Fibroblast of upper back skin (primary cell): ENCODE measurements around the gene MMP10.

Experiments used
- DNase-seq: peaks from one replicate; pipeline ENCODE4 v3.0.0-alpha.2; 2013

The MMP10 gene

DNA sequence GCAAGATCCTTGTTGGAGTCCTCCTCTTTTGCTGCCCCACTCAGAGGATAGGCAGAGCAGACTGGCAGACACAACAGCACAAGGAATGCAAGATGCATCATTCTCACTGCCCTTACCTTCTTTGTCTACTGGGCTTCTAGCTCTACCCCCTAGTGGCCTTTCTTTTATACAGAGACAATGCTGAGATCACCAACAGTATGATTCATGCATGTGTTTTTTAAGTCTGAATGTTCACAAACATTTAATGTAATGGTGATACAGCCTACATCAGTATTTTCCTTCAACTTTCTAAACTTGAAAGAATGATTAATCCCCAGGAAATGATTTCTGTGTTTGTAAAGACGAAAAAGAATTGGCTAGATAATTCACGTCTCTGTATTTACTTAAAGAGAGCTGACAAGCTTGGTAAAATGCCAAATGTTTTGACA is at the start of gene MMP10:
TSS of gene MMP10 (minus strand) at position 138 of the 428 bp plus-strand sequence. CDS start at position 101, 37 bp downstream.
- peak; percentile 77 for DNase-seq

DNA sequence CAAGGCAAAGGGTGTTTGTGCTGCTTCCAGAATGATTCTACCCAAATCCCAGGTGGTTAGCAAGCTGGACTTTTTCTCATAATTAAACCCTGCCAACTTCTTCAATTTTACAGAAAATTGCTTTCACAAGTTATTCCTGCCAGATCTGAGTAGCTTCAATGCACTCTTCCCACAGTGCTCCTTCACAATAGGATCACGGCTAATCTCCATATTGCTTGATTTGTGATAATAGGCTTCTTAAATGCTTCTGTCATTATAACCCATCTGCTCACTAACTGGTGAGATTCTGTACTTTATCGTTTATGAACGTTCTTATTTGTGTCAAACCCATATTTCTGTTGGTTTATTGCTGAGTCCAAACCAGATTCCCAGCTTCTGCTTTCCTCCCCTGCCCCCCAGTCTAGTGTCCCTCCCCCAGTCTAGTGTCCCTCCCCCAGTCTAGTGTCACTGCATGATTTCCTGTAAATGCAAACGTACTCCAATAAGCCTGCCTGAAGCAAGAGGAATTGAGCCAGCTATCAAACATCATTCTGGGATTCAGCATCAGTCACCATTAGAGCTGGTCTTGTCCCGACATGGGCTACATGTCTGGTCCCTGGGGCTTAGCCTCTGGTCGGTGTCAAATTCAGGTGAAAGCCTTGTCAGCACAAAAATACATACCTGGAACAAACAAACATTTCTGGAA is 49.0 kb upstream of the MMP10 start:
- no peak for DNase-seq

DNA sequence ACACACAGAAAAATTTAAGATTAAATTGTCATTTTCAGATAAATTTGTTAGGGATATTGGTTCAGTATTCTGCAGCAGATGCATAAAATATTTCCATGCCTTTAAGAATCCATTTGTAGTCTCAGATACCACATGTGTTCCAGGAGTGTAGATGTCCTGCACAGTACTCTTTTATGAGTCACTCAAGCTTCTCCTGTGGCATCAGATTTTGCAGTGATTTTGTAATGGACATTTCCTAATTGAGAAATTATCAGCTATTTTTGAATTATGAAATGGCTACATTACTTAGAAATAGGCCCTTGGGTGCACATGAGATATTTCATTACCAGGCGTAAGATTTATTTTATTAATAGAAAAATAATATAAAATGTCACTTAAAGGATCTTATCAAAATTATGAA is 44.1 kb upstream of the MMP10 start:
- peak; percentile 28 for DNase-seq

- no peak for DNase-seq
Observed at GRCh38 chr11:102819491-102819890, 39.1 kb upstream of the MMP10 start.

DNA sequence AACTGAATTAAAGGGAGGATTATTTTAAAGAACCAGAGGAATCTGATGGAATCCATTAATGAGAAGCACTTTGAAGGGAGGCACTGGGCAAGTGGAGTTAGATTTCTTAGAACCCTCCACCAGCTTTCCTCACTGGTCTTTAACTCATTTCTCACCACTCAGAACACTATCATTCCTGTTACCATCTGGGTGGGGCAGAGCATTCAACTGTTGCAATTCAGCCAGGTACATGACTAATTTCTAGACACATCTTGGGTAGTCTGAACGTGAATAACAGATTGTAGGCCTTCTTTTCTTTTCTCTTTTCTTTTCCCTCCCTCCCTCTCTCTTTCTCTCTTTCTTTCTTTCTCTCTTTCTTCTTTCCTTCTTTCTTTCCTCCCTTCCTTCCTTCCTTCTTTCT is 33.1 kb upstream of the MMP10 start:
- no peak for DNase-seq

- DNase-seq, result no peak
Observed at GRCh38 chr11:102812188-102812587, 31.8 kb upstream of the MMP10 start.

DNA sequence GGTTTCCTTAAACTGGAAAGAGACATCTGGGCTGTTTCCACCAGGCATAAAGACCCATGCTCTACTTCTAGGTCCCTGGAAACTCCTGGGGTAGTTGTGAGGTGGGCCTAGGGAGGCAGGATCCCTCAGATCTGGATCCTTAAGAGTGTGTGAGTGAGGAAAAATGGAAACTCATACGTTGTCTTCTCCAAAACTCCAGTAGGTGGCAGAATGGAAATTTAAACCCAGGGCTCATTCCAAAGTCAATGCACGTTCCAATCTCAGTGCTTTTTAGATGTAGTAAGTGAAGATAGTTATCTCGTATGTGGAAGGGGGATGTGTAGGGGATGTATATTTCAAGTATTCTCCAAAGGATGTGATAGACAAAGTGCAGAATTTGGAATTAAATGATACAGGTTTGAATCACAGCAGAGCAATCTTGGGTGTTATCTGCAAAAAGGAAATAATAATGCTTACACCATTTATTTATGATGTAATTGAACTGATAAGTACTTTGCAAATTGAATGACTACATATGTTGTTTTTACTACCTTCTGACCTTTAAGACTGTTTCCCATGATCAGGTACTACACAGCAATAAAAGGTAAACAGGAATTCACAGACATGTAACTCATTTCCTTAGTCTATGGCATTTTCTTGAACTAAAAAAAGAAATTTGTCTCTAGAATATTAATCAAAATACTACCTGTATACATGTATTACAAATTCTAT is 30.7 kb upstream of the MMP10 start:
- peak; percentile 58 for DNase-seq

DNA sequence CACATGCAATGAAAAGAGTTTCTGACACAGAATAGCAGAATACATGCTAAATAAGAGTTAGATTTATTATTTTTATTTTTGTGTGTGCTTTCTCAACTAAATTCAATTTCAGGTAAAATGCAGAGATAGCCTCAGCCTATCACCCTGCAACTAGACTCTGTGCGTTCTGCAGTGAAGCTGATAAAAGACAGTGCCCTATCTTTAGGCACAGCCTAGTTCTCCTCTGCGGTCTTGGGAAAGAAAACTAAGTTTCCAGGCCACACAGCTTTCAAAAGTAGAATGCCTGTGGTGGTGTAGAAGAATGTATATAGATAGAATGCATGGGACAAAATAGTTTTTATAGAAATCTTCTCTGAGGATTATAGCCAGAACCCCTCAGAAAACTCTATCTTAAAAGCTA is 29.5 kb upstream of the MMP10 start:
- DNase-seq, result no peak

- no peak for DNase-seq
Observed at GRCh38 chr11:102807921-102808320, 27.5 kb upstream of the MMP10 start.

- peak; percentile 79 for DNase-seq
Observed at GRCh38 chr11:102806296-102806695, 25.9 kb upstream of the MMP10 start.

DNA sequence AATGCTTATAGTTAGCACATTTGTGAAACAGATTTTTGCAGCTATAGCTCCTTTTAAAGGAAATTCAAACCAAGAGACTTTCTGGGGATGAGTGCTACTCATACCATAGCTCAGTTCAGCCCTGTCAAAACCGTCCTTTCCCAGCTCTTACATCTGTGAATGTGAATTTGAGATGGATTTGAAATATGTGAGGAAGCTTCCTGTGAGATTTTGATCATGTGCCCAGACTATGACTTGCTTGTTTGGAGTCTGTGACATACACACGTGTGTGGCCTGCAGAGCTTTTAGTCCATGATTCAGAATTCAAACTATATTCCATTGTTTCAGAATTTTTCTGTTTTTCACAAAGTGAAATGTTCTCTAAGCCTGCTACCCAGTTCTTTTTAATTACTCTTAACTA is 21.9 kb upstream of the MMP10 start:
- DNase-seq, result peak; percentile 98

- peak; percentile 40 for DNase-seq
Observed at GRCh38 chr11:102800767-102801166, 20.3 kb upstream of the MMP10 start.

- DNase-seq, result peak; percentile 36
Observed at GRCh38 chr11:102799681-102800340, 19.4 kb upstream of the MMP10 start.

GRCh38 chr11:102798012-102798746 is 17.8 kb upstream of the MMP10 start, which contains the start of gene MMP1:
Gene MMP1 (minus strand): TSS chr11:102798160. CDS start chr11:102798092, 68 bp downstream.
- peak; percentile 85 for DNase-seq

- peak; percentile 55 for DNase-seq
Observed at GRCh38 chr11:102794382-102794781, 14.0 kb upstream of the MMP10 start.

DNA sequence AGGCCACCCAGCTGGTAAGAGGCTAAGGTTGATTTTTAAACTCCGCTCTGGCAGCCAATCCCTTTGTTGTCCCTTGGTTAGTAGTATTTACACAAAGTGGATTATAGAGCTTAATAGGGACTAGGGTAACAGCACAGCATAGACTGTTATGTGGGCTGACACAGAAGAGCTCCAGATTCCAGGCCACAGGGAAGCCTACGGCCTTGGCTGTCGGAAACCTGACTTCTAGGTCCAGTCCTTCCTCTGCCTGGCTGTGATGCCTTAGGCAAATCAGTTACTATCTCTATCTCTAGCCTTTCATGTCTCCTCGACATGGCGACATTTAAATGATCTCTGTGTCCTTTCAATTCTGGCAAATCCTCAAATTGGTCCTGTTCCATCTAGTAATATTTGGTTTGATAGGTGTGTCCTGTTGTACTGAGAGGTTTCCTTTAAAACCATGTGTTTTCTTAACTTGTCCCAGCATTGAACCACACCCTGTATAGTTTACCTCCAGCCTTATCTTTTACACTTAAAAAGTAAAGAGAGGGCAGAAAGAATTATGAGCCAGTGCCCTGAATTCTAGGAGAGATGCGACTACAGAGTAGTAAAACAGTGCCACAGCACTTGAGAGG is 13.4 kb upstream of the MMP10 start:
- DNase-seq, result no peak

DNA sequence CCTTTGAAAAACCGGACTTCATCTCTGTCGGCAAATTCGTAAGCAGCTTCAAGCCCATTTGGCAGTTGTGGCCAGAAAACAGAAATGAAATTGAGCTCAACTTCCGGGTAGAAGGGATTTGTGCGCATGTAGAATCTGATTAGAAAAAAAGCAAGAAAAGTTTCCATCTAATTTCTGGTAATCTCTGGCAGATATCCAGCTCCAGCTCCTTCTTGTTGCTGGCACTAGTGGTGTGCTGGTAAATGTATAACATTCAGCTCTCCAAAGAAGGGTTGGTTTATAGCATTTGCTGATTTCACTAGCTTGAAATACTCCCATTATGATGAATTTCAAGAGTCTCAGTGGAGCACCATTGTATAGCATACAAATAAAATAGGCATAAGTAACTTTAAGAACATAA is 12.2 kb upstream of the MMP10 start:
- DNase-seq, result no peak

DNA sequence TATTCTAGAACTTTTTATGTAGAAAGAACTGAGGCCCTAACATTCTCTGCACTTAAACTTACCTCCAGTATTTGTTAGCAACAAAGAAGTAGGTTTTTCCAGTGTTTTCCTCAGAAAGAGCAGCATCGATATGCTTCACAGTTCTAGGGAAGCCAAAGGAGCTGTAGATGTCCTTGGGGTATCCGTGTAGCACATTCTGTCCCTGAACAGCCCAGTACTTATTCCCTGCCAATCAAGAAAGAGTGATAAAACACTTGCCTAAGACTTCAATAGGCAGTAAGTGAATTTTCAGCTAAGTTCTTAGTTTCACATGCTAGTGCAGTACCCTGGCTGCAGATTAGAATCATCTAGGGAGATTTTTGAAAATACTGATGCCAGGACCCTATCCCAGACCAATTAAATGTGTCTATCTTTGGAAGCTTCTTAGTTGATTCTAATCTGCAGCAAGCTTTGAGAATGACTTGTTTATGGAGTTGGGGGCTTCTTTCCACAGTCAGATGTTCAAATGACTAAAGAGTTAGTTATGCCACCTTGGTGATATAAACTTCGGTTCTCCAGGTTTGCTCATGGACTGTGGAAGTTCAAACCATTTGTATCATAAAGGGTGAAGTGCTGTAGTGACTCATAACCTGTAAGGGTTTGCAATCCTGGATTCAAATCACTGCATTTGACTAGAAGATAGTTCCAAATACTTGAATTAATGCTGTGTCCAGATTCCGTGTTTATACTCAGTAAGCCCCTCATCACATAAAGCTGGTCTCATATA is 11.0 kb upstream of the MMP10 start:
- peak; percentile 32 for DNase-seq

DNA sequence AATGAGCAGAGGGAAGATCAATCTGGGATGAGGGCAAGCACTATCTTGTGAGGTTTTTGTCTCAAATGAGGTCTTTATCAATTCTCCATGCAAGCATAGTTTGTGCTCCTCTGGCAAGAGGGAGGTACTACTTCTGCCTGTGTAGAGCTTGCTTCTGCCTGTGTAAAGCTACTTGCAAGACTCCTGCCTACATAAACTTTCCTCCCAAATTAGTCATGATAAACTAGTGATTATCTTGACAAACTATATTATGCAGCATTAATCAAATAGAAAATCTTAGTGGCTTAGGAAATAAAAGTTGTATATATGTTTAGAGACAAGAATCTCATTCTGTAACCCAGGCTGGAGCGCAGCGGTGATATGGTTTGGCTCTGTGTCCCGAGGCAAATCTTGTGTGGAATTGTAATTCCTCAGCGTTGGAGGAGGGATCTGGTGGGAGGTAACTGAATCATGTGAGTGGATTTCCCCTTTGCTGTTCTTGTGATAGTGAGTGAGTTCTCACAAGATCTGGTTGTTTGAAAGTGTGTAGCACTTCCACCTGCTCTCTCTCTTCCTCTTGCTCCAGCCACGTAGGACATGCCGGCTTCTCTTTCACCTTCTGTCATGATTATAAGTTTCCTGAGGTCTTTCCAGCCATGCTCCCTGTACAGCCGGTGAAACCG is 8.0 kb upstream of the MMP10 start:
- no peak for DNase-seq

DNA sequence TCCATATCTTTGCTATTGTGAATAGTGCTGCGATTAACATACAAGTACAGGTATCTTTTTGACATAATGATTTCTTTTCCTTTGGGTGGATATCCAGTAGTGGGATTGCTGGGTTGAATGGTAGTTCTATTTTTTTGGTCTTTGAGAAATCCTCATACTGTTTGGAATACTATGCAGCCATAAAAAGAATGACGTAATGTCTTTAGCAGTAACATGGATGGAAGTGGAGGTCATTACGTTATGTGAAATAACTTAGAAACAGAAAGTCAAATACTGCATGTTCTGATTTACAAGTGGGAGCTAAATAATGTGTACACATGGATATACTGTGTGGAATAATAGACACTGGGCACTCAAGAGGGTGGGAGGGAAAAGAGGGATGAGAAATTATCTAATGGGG is 4.0 kb upstream of the MMP10 start:
- no peak for DNase-seq

GRCh38 chr11:102783720-102784119 is 3.3 kb upstream of the MMP10 start:
- DNase-seq, result no peak
